ENCODE results near the gene SLC4A9. TPM values are rescaled to one million over a fixed set of nuclear protein-coding genes. Genes with fewer than 3 reads are reported as not detected.

Gene SLC4A9
- total and polyA plus RNA-seq, 2 donors (not counting 3 experiments of a cell fraction or from before 2014, with no cell fraction given), result not detected

DNA sequence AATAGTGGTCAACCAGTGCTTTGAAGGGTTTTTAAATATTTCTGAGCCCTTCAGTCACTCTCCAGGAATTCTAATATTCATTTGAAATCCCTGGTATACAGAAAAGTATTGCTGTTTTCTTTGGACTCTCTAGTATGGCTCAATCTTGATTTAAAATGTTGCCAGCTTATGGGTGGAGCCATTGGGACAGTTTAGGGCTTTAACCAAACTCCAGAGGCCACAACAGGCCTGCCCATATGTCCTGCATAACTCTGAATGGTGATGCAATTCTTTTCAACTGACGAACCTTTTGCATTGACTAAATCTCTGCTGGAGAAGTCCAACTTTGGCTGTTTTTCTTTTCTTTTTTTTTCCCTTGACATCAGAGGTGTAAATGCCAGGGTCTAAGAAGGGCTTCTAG is 31.3 kb downstream of the SLC4A9 start:
- BruUV-seq (replicated peaks), result no TSS peak
- DNase-seq (ENCODE audit: low read depth, low spot score), result no peak
- CTCF ChIA-PET, result no interaction called here

More for the DNA sequence above, 31.3 kb downstream of the SLC4A9 start:
- dilution Hi-C loops (cut with MboI; ENCODE audit: extremely low pct_ligation_motif_present, low sequenced_read_pairs), result no loop called here
- no peaks in the 10 kb centered on the region for H3K9me3 ChIP-seq (replicated peaks; ENCODE audit: control insufficient read depth, insufficient read depth, low read length)
- H2AFZ ChIP-seq (ENCODE audit: low read depth, low read length), result no peak overlapping the region
- intact Hi-C loops (cut with micrococcal nuclease), result no loop called here
- H3K9ac ChIP-seq (replicated peaks; ENCODE audit: extremely low read depth, insufficient read depth, low read length), result no peak overlapping the region
- POLR2A ChIA-PET, result no interaction called here
- H3K36me3 ChIP-seq (ENCODE audit: control insufficient read depth in 2 of 2, extremely low read depth in 1 of 2, insufficient read depth in 2 of 2, low read length in 2 of 2), result no peaks in the 10 kb centered on the region
- no peaks in the 10 kb centered on the region for H3K4me1 ChIP-seq (ENCODE audit: control insufficient read depth, extremely low read depth, insufficient read depth, low read length)
- no peaks in the 10 kb centered on the region for H3K9me1 ChIP-seq (replicated peaks; ENCODE audit: control insufficient read depth, extremely low read depth, insufficient read depth, low read length)
- H3K4me2 ChIP-seq (ENCODE audit: insufficient read depth, low read length), result no peak overlapping the region
- FAIRE-seq, result no peak
- no peak overlapping the region for H3K27ac ChIP-seq (ENCODE audit: insufficient read depth, low read depth, low read length)
- TF ChIP-seq FOS (IDR thresholded peaks at IDR 0.05; ENCODE audit: borderline replicate concordance, insufficient read depth, low read length), result no peak
- TF ChIP-seq MYC (IDR thresholded peaks at IDR 0.05; ENCODE audit: low read depth, low read length), result no peak
- TF ChIP-seq EZH2 (IDR thresholded peaks at IDR 0.05; ENCODE audit: borderline replicate concordance, low read depth, low read length, severe bottlenecking), result no peak
- no peak for TF ChIP-seq POLR2A (IDR thresholded peaks at IDR 0.05; ENCODE audit: low read depth, low read length)
- no peak for TF ChIP-seq JUN (IDR thresholded peaks at IDR 0.05; ENCODE audit: borderline replicate concordance, insufficient read depth, insufficient read length, low read depth)
- no peak for TF ChIP-seq POLR2AphosphoS5 (IDR thresholded peaks at IDR 0.05; ENCODE audit: insufficient read depth, low read depth, low read length)
- TF ChIP-seq, protein P1, sequence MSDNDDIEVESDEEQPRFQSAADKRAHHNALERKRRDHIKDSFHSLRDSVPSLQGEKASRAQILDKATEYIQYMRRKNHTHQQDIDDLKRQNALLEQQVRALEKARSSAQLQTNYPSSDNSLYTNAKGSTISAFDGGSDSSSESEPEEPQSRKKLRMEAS (IDR thresholded peaks at IDR 0.05; ENCODE audit: insufficient read depth, insufficient read length), result no peak
- no peak for TF ChIP-seq GATA2 (IDR thresholded peaks at IDR 0.05; ENCODE audit: insufficient read depth, insufficient read length, low read depth, low read length)
- TF ChIP-seq, protein P2, sequence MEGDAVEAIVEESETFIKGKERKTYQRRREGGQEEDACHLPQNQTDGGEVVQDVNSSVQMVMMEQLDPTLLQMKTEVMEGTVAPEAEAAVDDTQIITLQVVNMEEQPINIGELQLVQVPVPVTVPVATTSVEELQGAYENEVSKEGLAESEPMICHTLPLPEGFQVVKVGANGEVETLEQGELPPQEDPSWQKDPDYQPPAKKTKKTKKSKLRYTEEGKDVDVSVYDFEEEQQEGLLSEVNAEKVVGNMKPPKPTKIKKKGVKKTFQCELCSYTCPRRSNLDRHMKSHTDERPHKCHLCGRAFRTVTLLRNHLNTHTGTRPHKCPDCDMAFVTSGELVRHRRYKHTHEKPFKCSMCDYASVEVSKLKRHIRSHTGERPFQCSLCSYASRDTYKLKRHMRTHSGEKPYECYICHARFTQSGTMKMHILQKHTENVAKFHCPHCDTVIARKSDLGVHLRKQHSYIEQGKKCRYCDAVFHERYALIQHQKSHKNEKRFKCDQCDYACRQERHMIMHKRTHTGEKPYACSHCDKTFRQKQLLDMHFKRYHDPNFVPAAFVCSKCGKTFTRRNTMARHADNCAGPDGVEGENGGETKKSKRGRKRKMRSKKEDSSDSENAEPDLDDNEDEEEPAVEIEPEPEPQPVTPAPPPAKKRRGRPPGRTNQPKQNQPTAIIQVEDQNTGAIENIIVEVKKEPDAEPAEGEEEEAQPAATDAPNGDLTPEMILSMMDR (IDR thresholded peaks at IDR 0.05; ENCODE audit: extremely low read depth in 1 of 2, insufficient read depth in 1 of 2, low read depth in 1 of 2, low read length in 2 of 2), result no peak
- H3K4me3 ChIP-seq (replicated peaks in 1 of 3; ENCODE audit: insufficient read depth in 1 of 3, low read depth in 1 of 3, low read length in 3 of 3), result no peak overlapping the region
- no peaks in the 10 kb centered on the region for H4K20me1 ChIP-seq (replicated peaks; ENCODE audit: control insufficient read depth, extremely low read depth, insufficient read depth, low read length)
- no peaks in the 10 kb centered on the region for H3K27me3 ChIP-seq (ENCODE audit: control insufficient read depth in 2 of 2, insufficient read depth in 2 of 2, low read length in 2 of 2)
- H3K79me2 ChIP-seq (ENCODE audit: control insufficient read depth, insufficient read depth, low read length), result no peaks in the 10 kb centered on the region
